ENCODE results near the gene TTLL13. TPM values are rescaled to one million over a fixed set of nuclear protein-coding genes. Genes with fewer than 3 reads are reported as not detected.

The TTLL13 gene
- total and polyA plus RNA-seq, 2 of the 4 experiments (the other 2 are of a cell fraction): 0.10 TPM; not detected in 1

DNA sequence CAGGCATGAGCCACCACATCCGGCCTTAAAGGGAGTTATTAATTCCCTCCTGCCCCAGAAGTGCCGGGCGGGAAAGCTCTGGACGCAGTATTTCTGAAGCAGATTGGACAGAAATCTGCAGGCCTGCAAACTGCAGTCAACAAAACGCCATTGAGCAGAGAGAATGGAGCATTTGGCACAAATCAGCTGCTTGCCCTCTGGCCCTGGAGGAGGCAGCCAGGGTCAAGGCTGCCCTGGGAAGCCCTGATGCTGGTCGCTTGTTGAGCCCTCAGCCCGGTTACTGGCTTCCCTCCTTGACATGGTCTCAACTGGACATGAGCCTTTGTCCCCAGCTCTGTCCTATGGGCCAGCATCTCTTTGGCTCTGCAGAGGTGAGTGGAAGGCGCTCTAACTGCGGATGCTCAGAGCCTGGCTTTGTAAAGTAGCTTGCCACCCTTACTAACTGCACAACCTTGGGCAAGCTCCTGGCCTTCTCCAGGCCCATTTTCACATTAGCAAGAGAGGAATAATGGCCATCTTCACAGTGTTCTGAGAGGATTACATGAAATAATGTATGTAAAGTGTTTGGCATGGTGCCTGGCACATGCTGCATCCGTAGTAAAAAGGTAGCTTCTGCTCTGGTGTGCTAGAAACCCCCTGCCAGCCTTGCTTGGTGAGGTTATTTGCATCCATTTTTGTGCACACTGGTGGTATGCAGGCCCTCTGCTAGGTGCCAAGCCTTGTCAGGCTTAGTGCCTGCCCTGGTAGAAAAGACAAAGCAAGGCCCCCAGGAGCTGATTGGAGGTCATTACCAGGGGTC is 44.1 kb upstream of the TTLL13 start:
- Histone ChIP-seq H3K9ac (ENCODE audit: low read depth, low read length) (no peak overlapping the region), H3K79me1 (ENCODE audit: low read depth in 1 of 2, low read length in 2 of 2) (peaks cover 37 to 44% of the 10 kb centered on the region in 2 experiments), H3K14ac (replicated peaks; ENCODE audit: low read depth, low read length) (no peak overlapping the region), H2BK15ac (ENCODE audit: low read depth, low read length) (no peak overlapping the region), H3K27me3 (ENCODE audit: control insufficient read depth, insufficient read depth, low read length) (no peaks in the 10 kb centered on the region), H2AFZ (replicated peaks; ENCODE audit: low read length, poor library complexity) (no peak overlapping the region), H3K56ac (ENCODE audit: extremely low read depth, insufficient read depth, low read length) (no peak overlapping the region), H4K20me1 (ENCODE audit: insufficient read depth, low read length) (no peaks in the 10 kb centered on the region; the same call in 1 of the 2 replicates), H3K36me3 (ENCODE audit: control insufficient read depth, insufficient read depth, low read length) (peaks cover 5% of the 10 kb centered on the region), H3K9me1 (ENCODE audit: insufficient read depth, low read length) (peaks cover 12% of the 10 kb centered on the region; the same call in 1 of the 2 replicates), H4K91ac (ENCODE audit: insufficient read depth, low read depth, low read length) (no peak overlapping the region), H4K5ac (ENCODE audit: low read depth, low read length) (no peak overlapping the region), H3K27ac (ENCODE audit: insufficient read depth, low read length) (no peak overlapping the region), H2BK5ac (ENCODE audit: low read depth, low read length, poor library complexity, severe bottlenecking) (no peak overlapping the region), H3K23ac (ENCODE audit: low read depth, low read length) (no peak overlapping the region), H3K4me3 (ENCODE audit: insufficient read depth, low read depth, low read length) (no peak overlapping the region), H3K4me1 (ENCODE audit: control insufficient read depth, insufficient read depth, low read length) (peaks cover 7% of the 10 kb centered on the region), H2AK5ac (ENCODE audit: low read depth, low read length) (no peak overlapping the region), H3K18ac (ENCODE audit: low read depth, low read length) (no peak overlapping the region), H3K4me2 (ENCODE audit: low read depth, low read length) (no peak overlapping the region), H3K4ac (ENCODE audit: low read depth, low read length) (no peak overlapping the region), H2AK9ac (replicated peaks; ENCODE audit: low read depth, low read length, poor library complexity) (no peak overlapping the region), H2BK20ac (ENCODE audit: low read depth, low read length) (no peak overlapping the region), H2BK120ac (ENCODE audit: low read depth, low read length) (no peak overlapping the region), H3K9me3 (ENCODE audit: control insufficient read depth, insufficient read depth, low read length) (no peaks in the 10 kb centered on the region), H4K8ac (ENCODE audit: low read depth in 2 of 2, low read length in 2 of 2) (no peak overlapping the region)
- DNase-seq: no peak
- in situ Hi-C loops (cut with MboI; ENCODE audit: low sequenced_read_pairs): no loop called here
- dilution Hi-C loops (cut with HindIII; ENCODE audit: low sequenced_read_pairs, unreplicated experiment): no loop called here
- ChIA-PET POLR2A (ENCODE audit: unreplicated experiment) (no interaction called here), CTCF (no interaction called here)
- no peak for ATAC-seq (ENCODE audit: low read depth)
- BruUV-seq (replicated peaks): no TSS peak
- WGBS, 2 experiments (ENCODE audit: extremely low coverage in 2 of 2, insufficient read length in 1 of 2): 95% methylated on average over 4 of the region's 10 CpGs; no CpG with 5 or more reads in 1 of the 2 experiments
- intact Hi-C loops (cut with micrococcal nuclease): no loop called here
- TF ChIP-seq BHLHE40 (IDR thresholded peaks at IDR 0.05; ENCODE audit: low read depth, low read length) (no peak), NFE2L2 (IDR thresholded peaks at IDR 0.05; ENCODE audit: low read depth, low read length) (no peak), MAFK (IDR thresholded peaks at IDR 0.05; ENCODE audit: low read depth, low read length) (no peak), CTCF (conservative IDR thresholded peaks at IDR 0.05; ENCODE audit: low read depth, low read length) (no peak), RAD21 (IDR thresholded peaks at IDR 0.05; ENCODE audit: low read length) (no peak), MXI1 (IDR thresholded peaks at IDR 0.05; ENCODE audit: borderline replicate concordance, low read depth, low read length) (no peak), CEBPB (IDR thresholded peaks at IDR 0.05; ENCODE audit: low read depth, low read length) (no peak), POLR2A (IDR thresholded peaks at IDR 0.05; ENCODE audit: low read depth, low read length) (no peak), SMC3 (IDR thresholded peaks at IDR 0.05; ENCODE audit: low read depth, low read length) (no peak), CHD1 (IDR thresholded peaks at IDR 0.05; ENCODE audit: low read depth, low read length) (no peak), RCOR1 (IDR thresholded peaks at IDR 0.05; ENCODE audit: insufficient replicate concordance, low read length) (no peak), MAZ (IDR thresholded peaks at IDR 0.05; ENCODE audit: borderline replicate concordance, low read depth, low read length) (no peak), FOS (IDR thresholded peaks at IDR 0.05; ENCODE audit: low read depth, low read length) (no peak)
- TF ChIP-seq, protein P1, sequence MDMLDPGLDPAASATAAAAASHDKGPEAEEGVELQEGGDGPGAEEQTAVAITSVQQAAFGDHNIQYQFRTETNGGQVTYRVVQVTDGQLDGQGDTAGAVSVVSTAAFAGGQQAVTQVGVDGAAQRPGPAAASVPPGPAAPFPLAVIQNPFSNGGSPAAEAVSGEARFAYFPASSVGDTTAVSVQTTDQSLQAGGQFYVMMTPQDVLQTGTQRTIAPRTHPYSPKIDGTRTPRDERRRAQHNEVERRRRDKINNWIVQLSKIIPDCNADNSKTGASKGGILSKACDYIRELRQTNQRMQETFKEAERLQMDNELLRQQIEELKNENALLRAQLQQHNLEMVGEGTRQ (IDR thresholded peaks at IDR 0.05; ENCODE audit: low read depth, low read length): no peak
- TF ChIP-seq, protein P2, sequence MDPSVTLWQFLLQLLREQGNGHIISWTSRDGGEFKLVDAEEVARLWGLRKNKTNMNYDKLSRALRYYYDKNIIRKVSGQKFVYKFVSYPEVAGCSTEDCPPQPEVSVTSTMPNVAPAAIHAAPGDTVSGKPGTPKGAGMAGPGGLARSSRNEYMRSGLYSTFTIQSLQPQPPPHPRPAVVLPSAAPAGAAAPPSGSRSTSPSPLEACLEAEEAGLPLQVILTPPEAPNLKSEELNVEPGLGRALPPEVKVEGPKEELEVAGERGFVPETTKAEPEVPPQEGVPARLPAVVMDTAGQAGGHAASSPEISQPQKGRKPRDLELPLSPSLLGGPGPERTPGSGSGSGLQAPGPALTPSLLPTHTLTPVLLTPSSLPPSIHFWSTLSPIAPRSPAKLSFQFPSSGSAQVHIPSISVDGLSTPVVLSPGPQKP (IDR thresholded peaks at IDR 0.05; ENCODE audit: borderline replicate concordance, low read depth, low read length): no peak

All from IMR-90 (cell line).